Body of pancreas (tissue), 4 donors: ENCODE results near the gene ST3GAL6. TPM values are rescaled to one million over a fixed set of nuclear protein-coding genes. Genes with fewer than 3 reads are reported as not detected.
"Not testable (repeated sequence)": the region's sequence is repeated elsewhere in the genome, so short reads cannot be mapped to it uniquely, and the experiment has no call there.

ENCODE experiments used
- ATAC-seq: fragments of 150-250 bp; one replicate; pipeline ENCODE4 v1.9.1; 2016
- DNase-seq, 4 donors: peaks; one replicate each; pipeline ENCODE4 v3.0.0-alpha.2; 2019
- H3K27ac ChIP-seq, 4 donors: fragments of 200-600 bp; sonication (generic); 1 replicate in 3 of 4; 2 replicates in 1 of 4; pipeline versions ENCODE4 v1.5.1 to v1.6.1; 2016 to 2019; ENCODE audit warnings: mild to moderate bottlenecking in 1 of 4, mixed read lengths in 1 of 4, moderate library complexity in 1 of 4
- H3K27me3 ChIP-seq, 2 donors: fragments of 200-600 bp; sonication (generic); one replicate each; pipeline ENCODE4 v1.6.0; 2016; ENCODE audit warnings: mild to moderate bottlenecking in 1 of 2
- H3K36me3 ChIP-seq, 2 donors: fragments of 200-600 bp; sonication (generic); replicated peaks in 1 of 2; 2 replicates each; pipeline ENCODE4 v1.5.1; 2016; ENCODE audit warnings: low read depth in 2 of 2; ENCODE audit not compliant: insufficient read depth in 1 of 2
- H3K4me1 ChIP-seq: fragments of 200-600 bp; sonication (generic); one replicate; pipeline ENCODE4 v1.6.0; 2016
- H3K4me3 ChIP-seq, 2 donors: fragments of 200-600 bp; sonication (generic); 1 replicate in 1 of 2; 2 replicates in 1 of 2; pipeline ENCODE4 v1.5.1; 2016 to 2019
- H3K9me3 ChIP-seq, 3 donors: fragments of 200-600 bp; sonication (generic); 1 replicate in 2 of 3; 2 replicates in 1 of 3; pipeline ENCODE4 v1.5.1; 2016
- CTCF ChIP-seq, 7 experiments: fragments of 450-650 bp in 4 of 7; fragments of 200-600 bp in 3 of 7; sonication (generic) in 3 of 7; IDR thresholded peaks; one replicate each; pipeline ENCODE4 v1.5.1; 2016 to 2019; ENCODE audit warnings: antibody characterized with exemption in 7 of 7
- POLR2A ChIP-seq, 3 donors: fragments of 450-650 bp; IDR thresholded peaks; one replicate each; pipeline ENCODE4 v1.6.1; 2016; ENCODE audit warnings: antibody characterized with exemption in 3 of 3, mild to moderate bottlenecking in 2 of 3
- WGBS, 2 donors: methylation state at CpG; one replicate each; pipeline ENCODE4 v1.1.5; 2017; 5-methylcytosine and 5-hydroxymethylcytosine counted together
- intact Hi-C: fragments of 100-400 bp; cut with DNase I; formaldehyde crosslinking; loops from one replicate; pipeline ENCODE4 v1.15.1; 2023
- small RNA-seq: library from RNA; depleted of rRNA; stranded (forward); fragments of <200 nt; gene quantifications from one replicate; pipeline ENCODE3, GENCODE V24; 2016
- total RNA-seq, 2 donors: library from RNA; depleted of rRNA; stranded (reverse); fragments of >200 nt; gene quantifications; one replicate each; pipeline ENCODE4 v1.1.0, GENCODE V29; 2016

ST3GAL6 gene
- total RNA-seq, 2 donors from 2014 or later = 8.0 to 35.3 TPM

GRCh38 chr3:98829246-98829832, 66.2 kb downstream of the ST3GAL6 start:
- intact Hi-C loops = no loop called here
- no peak for DNase-seq
- WGBS, 2 donors = 91 to 97% methylated on average over 1 of the region's 1 CpG
- H3K36me3 ChIP-seq = no peaks in the 10 kb centered on the region
- H3K27me3 ChIP-seq = no peaks in the 10 kb centered on the region
- peaks cover 0 to 4% (median 0%) of the 10 kb centered on the region in 3 donors for H3K9me3 ChIP-seq
- TF ChIP-seq POLR2A (IDR thresholded peaks at IDR 0.05) = no peak
- TF ChIP-seq CTCF (IDR thresholded peaks at IDR 0.05) = no peak
- no peak overlapping the region for H3K27ac ChIP-seq
- no peak for ATAC-seq
- no peak overlapping the region for H3K4me3 ChIP-seq
- no peaks in the 10 kb centered on the region for H3K4me1 ChIP-seq

DNA sequence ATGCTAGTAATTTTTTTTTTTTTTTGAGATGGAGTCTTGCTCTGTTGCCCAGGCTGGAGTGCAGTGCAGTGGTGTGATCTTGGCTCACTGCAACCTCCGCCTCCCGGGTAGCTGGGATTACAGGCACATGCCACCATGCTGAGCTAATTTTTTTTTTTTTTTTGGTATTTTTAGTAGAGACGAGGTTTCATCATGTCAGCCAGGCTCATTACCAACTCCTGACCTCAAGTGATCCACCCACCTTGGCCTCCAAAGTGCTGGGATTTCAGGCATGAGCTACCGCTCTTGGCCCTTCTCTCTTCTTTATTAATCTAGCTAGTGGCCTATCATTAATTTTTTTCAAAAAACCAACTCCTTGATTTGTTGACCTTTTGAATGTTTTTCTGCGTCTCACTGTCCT, 67.9 kb downstream of the ST3GAL6 start:
- H3K4me1 ChIP-seq, H3K36me3 ChIP-seq, intact Hi-C loops, H3K9me3 ChIP-seq, H3K27ac ChIP-seq, DNase-seq, H3K4me3 ChIP-seq, H3K27me3 ChIP-seq, ATAC-seq: not testable (repeated sequence)
- 89 to 98% methylated on average over 5 of the region's 5 CpGs for WGBS, 2 donors

DNA sequence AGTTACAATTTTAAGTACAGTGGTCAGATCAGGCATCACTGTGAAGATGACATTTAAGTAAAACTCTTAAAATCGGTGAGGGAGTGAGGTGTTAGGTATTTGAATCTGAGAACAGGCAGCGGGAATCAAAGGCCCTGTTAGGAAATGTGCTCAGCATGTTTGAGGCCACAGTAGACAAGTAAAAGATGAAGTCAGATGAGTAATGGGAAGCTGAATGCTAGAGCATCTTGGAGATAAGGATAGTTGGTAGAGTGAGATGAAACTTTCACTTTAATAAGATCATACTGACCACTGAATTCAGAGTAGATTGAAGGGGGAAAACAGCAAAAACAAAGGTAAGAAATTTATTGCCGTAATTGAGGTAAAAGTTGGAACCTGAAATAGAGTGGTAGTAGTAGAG, 76.7 kb downstream of the ST3GAL6 start:
- H3K4me1 ChIP-seq = no peaks in the 10 kb centered on the region
- 89 to 95% methylated on average over 3 of the region's 3 CpGs for WGBS, 2 donors
- no peaks in the 10 kb centered on the region for H3K36me3 ChIP-seq
- TF ChIP-seq POLR2A (IDR thresholded peaks at IDR 0.05) = no peak
- no peak for TF ChIP-seq CTCF (IDR thresholded peaks at IDR 0.05)
- H3K27ac ChIP-seq = no peak overlapping the region
- H3K4me3 ChIP-seq = no peak overlapping the region
- intact Hi-C loops = no loop called here
- H3K27me3 ChIP-seq = no peaks in the 10 kb centered on the region
- DNase-seq = no peak
- ATAC-seq = no peak
- H3K9me3 ChIP-seq = no peaks in the 10 kb centered on the region

- Histone ChIP-seq H3K4me1 (no peaks in the 10 kb centered on the region), H3K36me3 (no peaks in the 10 kb centered on the region), H3K4me3 (no peak overlapping the region), H3K9me3 (no peaks in the 10 kb centered on the region), H3K27me3 (no peaks in the 10 kb centered on the region), H3K27ac (no peak overlapping the region)
- ATAC-seq (no peak), DNase-seq (no peak)
- intact Hi-C loops = no loop called here
- no peak for TF ChIP-seq POLR2A (IDR thresholded peaks at IDR 0.05)
- TF ChIP-seq CTCF (IDR thresholded peaks at IDR 0.05) = no peak
- 78 to 82% methylated on average over 7 of the region's 7 CpGs for WGBS, 2 donors
These were observed 80.3 kb downstream of the ST3GAL6 start for GRCh38 chr3:98843266-98843959.

Small RNA genes within 50 kb of the gene (small RNA-seq; reads per million reads assigned to genes)
- not detected for gene RNU6-26P

Other genes starting within 250 kb of the ST3GAL6 start
- 10 to 100 TPM; 38.1 to 65.6 TPM for gene CLDND1, start 240.4 kb upstream of the ST3GAL6 start, total RNA-seq
- not detected for gene GPR15, start 231.4 kb upstream of the ST3GAL6 start, total RNA-seq
- 10 to 100 TPM; 14.8 to 25.4 TPM for gene CPOX, start 169.7 kb upstream of the ST3GAL6 start, total RNA-seq
- gene DCBLD2, start 138.4 kb downstream of the ST3GAL6 start, total RNA-seq = 10 to 100 TPM; 15.3 to 22.4 TPM